Astrocyte of the cerebellum (primary cell): Measurements from ENCODE around the gene GNLY.

Experiments
- DNase-seq: peaks from one replicate; pipeline ENCODE4 v3.0.0-alpha.2; 2011; ENCODE audit warnings: low read depth
- H3K4me3 ChIP-seq: 2 replicates; pipeline ENCODE4 v1.5.1; 2011; ENCODE audit warnings: mild to moderate bottlenecking, low read depth, low read length, moderate library complexity
- in situ Hi-C: cut with HindIII; loops from 2 replicates; pipeline ENCODE4 v1.10.0; 2017; ENCODE audit warnings: low sequenced_read_pairs
- TF ChIP-seq, protein P1 (sequence below): IDR thresholded peaks from 2 replicates; pipeline ENCODE4 v1.5.1; 2012; ENCODE audit warnings: low read length, low read depth, moderate library complexity, mild to moderate bottlenecking; ENCODE audit errors: missing control alignments

The GNLY gene

DNA sequence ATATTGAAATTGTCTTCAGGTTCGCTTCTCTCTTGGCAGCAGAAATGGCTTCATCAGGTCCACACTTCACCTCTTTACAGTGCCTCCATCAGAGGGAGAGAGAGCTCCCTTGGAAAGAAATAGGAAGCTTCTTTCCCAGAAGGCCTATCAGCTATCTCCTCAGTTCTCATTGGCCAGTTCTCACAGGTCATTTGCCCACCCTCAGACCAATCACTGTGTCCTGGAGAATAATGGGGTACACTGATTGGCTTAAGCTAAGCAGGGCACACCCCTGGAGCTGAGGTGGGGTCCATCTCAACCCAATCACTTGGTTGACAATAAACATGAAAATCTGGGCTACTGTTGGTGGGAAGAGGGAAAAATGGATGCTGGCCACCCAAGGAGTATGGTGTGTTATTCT, 5.2 kb downstream of the GNLY start:
- TF ChIP-seq, protein P1, sequence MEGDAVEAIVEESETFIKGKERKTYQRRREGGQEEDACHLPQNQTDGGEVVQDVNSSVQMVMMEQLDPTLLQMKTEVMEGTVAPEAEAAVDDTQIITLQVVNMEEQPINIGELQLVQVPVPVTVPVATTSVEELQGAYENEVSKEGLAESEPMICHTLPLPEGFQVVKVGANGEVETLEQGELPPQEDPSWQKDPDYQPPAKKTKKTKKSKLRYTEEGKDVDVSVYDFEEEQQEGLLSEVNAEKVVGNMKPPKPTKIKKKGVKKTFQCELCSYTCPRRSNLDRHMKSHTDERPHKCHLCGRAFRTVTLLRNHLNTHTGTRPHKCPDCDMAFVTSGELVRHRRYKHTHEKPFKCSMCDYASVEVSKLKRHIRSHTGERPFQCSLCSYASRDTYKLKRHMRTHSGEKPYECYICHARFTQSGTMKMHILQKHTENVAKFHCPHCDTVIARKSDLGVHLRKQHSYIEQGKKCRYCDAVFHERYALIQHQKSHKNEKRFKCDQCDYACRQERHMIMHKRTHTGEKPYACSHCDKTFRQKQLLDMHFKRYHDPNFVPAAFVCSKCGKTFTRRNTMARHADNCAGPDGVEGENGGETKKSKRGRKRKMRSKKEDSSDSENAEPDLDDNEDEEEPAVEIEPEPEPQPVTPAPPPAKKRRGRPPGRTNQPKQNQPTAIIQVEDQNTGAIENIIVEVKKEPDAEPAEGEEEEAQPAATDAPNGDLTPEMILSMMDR = no peak
- DNase-seq = no peak
- in situ Hi-C loops = no loop called here
- H3K4me3 ChIP-seq = no peak overlapping the region

DNA sequence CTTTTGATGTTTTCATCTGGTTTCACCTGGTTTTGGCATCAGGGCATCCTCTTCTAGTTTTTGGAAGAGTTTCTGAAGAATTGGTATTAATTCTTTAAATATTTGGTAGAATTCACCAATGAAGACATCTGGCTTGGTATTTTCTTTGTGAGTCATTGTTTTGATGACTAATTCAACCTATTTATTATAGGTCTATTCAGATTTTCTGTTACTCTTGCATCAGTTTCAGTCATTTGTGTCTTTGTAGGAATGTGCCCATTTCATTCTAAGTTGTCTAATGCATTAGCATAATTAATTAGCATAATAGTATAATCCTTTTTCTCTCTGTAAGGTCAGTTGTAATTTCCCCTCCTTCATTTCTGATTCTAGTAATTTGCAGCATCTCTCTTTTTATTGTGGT, 8.0 kb downstream of the GNLY start:
- peak; percentile 26 for DNase-seq
- no peak overlapping the region for H3K4me3 ChIP-seq
- in situ Hi-C loops = loop anchor here (25.0 kb wide), 1 partner anchor 385 kb away; no protein-coding TSS in a partner anchor
- TF ChIP-seq, protein P1 = no peak

DNA sequence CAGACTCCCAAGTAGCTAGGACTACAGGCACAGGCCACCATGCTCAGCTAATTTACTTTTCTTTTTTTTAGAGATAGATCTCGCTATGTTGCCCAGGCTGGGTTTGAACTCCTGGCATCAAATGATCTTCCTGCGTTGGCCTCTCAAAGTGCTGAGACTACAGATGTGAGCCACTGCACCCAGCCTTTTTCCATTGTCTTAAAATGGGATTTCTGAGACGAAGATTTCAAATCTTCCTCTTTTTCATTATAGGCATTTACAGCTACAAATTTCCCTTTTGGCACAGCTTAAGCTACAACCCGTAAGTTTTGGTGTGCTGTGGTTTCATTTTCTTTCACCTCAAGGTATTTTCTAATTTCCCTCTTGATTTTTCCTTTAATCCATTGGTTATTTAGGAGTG, 8.6 kb downstream of the GNLY start:
- TF ChIP-seq, protein P1 = no peak
- in situ Hi-C loops = loop anchor here (25.0 kb wide), 1 partner anchor 385 kb away; no protein-coding TSS in a partner anchor
- H3K4me3 ChIP-seq = no peak overlapping the region
- DNase-seq = no peak

DNA sequence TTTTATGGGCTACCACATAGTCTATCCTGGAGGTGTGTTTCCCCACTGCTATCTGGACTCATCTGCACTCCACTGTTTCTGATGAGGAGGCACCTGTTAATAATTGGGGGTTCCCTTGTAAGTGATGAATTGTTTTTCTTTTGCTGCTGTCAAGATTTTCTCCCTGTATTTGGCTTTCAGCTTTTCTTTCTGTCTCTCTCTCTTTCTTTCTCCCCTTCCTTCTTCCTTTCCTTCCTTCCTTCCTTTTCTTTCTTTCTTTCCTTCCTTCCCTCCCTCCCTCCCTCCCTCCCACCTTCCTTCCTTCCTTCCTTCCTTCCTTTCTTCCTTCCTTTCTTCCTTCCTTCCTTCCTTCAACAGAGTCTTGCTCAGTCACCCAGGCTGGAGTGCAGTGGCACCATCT, 9.2 kb downstream of the GNLY start:
- TF ChIP-seq, protein P1 = no peak
- no peak for DNase-seq
- H3K4me3 ChIP-seq = no peak overlapping the region
- in situ Hi-C loops = loop anchor here (25.0 kb wide), 1 partner anchor 384 kb away; no protein-coding TSS in a partner anchor

DNA sequence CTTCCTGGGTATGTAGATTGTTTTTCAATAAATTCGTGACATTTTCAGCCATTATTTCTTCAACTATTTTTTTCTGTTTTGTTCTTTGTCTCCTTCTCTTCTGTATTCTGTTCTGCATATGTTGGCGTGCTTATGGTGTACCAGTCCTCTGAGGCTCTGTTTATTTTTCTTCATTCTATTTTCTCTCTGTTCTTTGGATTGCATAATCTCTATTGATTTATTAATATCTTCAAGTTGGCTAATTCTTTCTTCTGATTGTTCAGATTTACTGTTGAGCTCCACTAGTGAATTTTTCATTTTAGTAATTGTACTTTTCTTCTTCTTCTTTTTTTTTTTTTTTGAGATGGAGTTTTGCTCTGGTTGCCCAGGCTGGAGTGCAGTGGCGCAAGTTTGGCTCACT, 9.9 kb downstream of the GNLY start:
- in situ Hi-C loops = loop anchor here (25.0 kb wide), 1 partner anchor 383 kb away; no protein-coding TSS in a partner anchor
- H3K4me3 ChIP-seq = no peak overlapping the region
- DNase-seq = no peak
- TF ChIP-seq, protein P1 = no peak

DNA sequence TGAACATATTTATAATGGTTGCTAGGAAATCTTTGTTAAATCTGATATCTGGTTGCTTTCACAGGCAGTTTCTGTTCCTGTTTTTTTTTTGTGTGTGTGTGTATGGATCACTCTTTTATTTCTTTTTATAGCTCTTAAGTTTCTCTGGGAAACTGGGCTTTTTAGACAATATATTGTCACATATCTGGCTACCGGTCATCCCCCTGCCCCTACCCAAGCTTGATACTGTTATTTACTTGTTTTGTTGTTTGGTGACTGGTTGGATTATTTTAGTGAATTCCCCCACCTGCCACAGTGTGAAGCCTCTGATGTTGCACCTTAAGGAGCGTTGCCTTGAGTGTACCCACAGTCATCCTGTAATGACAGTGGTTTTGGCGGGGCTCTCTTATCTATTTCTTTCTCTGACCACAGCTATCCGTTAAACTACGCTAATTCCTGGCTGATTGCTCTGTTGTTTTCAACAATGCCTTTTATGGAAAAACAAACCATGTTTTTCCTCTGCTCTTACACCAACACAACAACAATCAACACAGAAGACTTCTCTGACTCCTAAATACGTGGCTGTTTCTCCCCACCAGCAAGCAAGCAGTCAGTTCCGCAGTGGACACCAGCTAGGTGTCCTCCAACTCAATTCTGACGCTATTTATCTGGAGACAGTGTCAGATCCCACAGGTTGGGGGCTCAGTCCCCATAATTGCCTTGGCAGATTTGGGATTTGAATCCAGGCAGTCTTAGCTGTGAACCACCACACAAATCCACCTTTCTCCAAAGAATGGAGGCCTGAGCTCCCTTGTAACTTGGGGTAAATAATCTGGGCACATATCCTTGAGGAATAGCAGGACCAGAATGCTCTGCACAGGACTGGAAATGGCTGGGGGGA, 10.9 kb downstream of the GNLY start:
- no peak for DNase-seq
- in situ Hi-C loops = loop anchor here (5.0 to 25.0 kb wide), 5 partner anchors 47 to 382 kb away; partner anchors contain the start of genes ATOH8 and TMEM150A

More for the DNA sequence above, 10.9 kb downstream of the GNLY start:
- no peak overlapping the region for H3K4me3 ChIP-seq
- TF ChIP-seq, protein P1 = no peak
